Measurements from ENCODE around the gene LANCL2.

LANCL2 gene

GRCh38 chr7:55367283-55367840, 2.2 kb downstream of the LANCL2 start:
- Mint-ChIP-seq H3K27me3 (no peaks in the 10 kb centered on the region), H3K9me3 (no peaks in the 10 kb centered on the region), H3K4me3 (peak overlapping the region; percentile 94 to 97), H3K36me3 (ENCODE audit: insufficient read depth) (peaks cover 21% of the 10 kb centered on the region), H3K4me1 (ENCODE audit: low read depth in 2 of 2) (peaks cover 24 to 28% of the 10 kb centered on the region in 2 donors), H3K27ac (peak overlapping the region; percentile 99)
- ATAC-seq (replicated peaks) (no peak), DNase-seq (no peak)

GRCh38 chr7:55369427-55370400, 4.6 kb downstream of the LANCL2 start:
- H3K9me3 Mint-ChIP-seq: no peaks in the 10 kb centered on the region
- DNase-seq (no peak), ATAC-seq (replicated peaks) (no peak)
- H3K36me3 Mint-ChIP-seq (ENCODE audit: insufficient read depth): peaks cover 21% of the 10 kb centered on the region
- peak overlapping the region in 1 of 2 donors; percentile 28 for H3K27ac Mint-ChIP-seq
- H3K4me3 Mint-ChIP-seq: no peak overlapping the region
- H3K4me1 Mint-ChIP-seq (ENCODE audit: low read depth in 2 of 2): peaks cover 21 to 25% of the 10 kb centered on the region in 2 donors
- no peaks in the 10 kb centered on the region for H3K27me3 Mint-ChIP-seq

- H3K36me3 Mint-ChIP-seq (ENCODE audit: insufficient read depth): no peaks in the 10 kb centered on the region
- no peaks in the 10 kb centered on the region for H3K27me3 Mint-ChIP-seq
- no peaks in the 10 kb centered on the region for H3K9me3 Mint-ChIP-seq
- H3K4me1 Mint-ChIP-seq (ENCODE audit: low read depth in 2 of 2): peaks cover 3 to 4% of the 10 kb centered on the region in 2 donors
- no peak for ATAC-seq (replicated peaks)
- no peak for DNase-seq
- no peak overlapping the region for H3K27ac Mint-ChIP-seq
- no peak overlapping the region for H3K4me3 Mint-ChIP-seq
Observed at GRCh38 chr7:55374213-55374612, 9.1 kb downstream of the LANCL2 start.

- Mint-ChIP-seq H3K4me3 (no peak overlapping the region), H3K27ac (no peak overlapping the region), H3K9me3 (no peaks in the 10 kb centered on the region), H3K27me3 (no peaks in the 10 kb centered on the region), H3K4me1 (ENCODE audit: low read depth in 2 of 2) (peaks cover 2 to 3% of the 10 kb centered on the region in 2 donors), H3K36me3 (ENCODE audit: insufficient read depth) (no peaks in the 10 kb centered on the region)
- ATAC-seq (replicated peaks) (no peak), DNase-seq (no peak)
Observed at GRCh38 chr7:55375237-55375636, 10.1 kb downstream of the LANCL2 start.

- Mint-ChIP-seq H3K4me3 (no peak overlapping the region), H3K27ac (peak overlapping the region in 1 of 2 donors; percentile 25), H3K9me3 (no peaks in the 10 kb centered on the region), H3K36me3 (ENCODE audit: insufficient read depth) (no peaks in the 10 kb centered on the region), H3K4me1 (ENCODE audit: low read depth in 2 of 2) (no peaks in the 10 kb centered on the region), H3K27me3 (no peaks in the 10 kb centered on the region)
- no peak for DNase-seq
- ATAC-seq (replicated peaks): no peak
Observed at GRCh38 chr7:55377162-55377817, 12.2 kb downstream of the LANCL2 start.

GRCh38 chr7:55379285-55379684, 14.1 kb downstream of the LANCL2 start:
- Mint-ChIP-seq H3K27me3 (no peaks in the 10 kb centered on the region), H3K36me3 (ENCODE audit: insufficient read depth) (no peaks in the 10 kb centered on the region), H3K27ac (no peak overlapping the region), H3K9me3 (peaks cover 0 to 3% of the 10 kb centered on the region in 2 donors), H3K4me1 (ENCODE audit: low read depth in 2 of 2) (no peaks in the 10 kb centered on the region), H3K4me3 (no peak overlapping the region)
- ATAC-seq (replicated peaks): no peak
- DNase-seq: no peak

- no peak for DNase-seq
- Mint-ChIP-seq H3K27ac (no peak overlapping the region), H3K9me3 (peaks cover 0 to 5% of the 10 kb centered on the region in 2 donors), H3K4me1 (ENCODE audit: low read depth in 2 of 2) (no peaks in the 10 kb centered on the region), H3K4me3 (no peak overlapping the region), H3K36me3 (ENCODE audit: insufficient read depth) (peaks cover 4% of the 10 kb centered on the region), H3K27me3 (no peaks in the 10 kb centered on the region)
- ATAC-seq (replicated peaks): no peak
Observed at GRCh38 chr7:55381189-55381588, 16.1 kb downstream of the LANCL2 start.

- peak overlapping the region in 1 of 2 donors; percentile 53 for H3K27ac Mint-ChIP-seq
- H3K27me3 Mint-ChIP-seq: no peaks in the 10 kb centered on the region
- no peak overlapping the region for H3K4me3 Mint-ChIP-seq
- peaks cover 4% of the 10 kb centered on the region for H3K36me3 Mint-ChIP-seq (ENCODE audit: insufficient read depth)
- H3K4me1 Mint-ChIP-seq (ENCODE audit: low read depth in 2 of 2): peaks cover 0 to 2% of the 10 kb centered on the region in 2 donors
- ATAC-seq (replicated peaks) (no peak), DNase-seq (no peak)
- peaks cover 4 to 7% of the 10 kb centered on the region in 2 donors for H3K9me3 Mint-ChIP-seq
Observed at GRCh38 chr7:55381696-55382095, 16.6 kb downstream of the LANCL2 start.

GRCh38 chr7:55382251-55382650, 17.1 kb downstream of the LANCL2 start:
- H3K9me3 Mint-ChIP-seq: peaks cover 8 to 9% of the 10 kb centered on the region in 2 donors
- peak overlapping the region in 1 of 2 donors; percentile 53 for H3K27ac Mint-ChIP-seq
- H3K4me1 Mint-ChIP-seq (ENCODE audit: low read depth in 2 of 2): peaks cover 0 to 6% of the 10 kb centered on the region in 2 donors
- no peak for ATAC-seq (replicated peaks)
- H3K27me3 Mint-ChIP-seq: no peaks in the 10 kb centered on the region
- DNase-seq: no peak
- peaks cover 4% of the 10 kb centered on the region for H3K36me3 Mint-ChIP-seq (ENCODE audit: insufficient read depth)
- no peak overlapping the region for H3K4me3 Mint-ChIP-seq

GRCh38 chr7:55386541-55386940, 21.4 kb downstream of the LANCL2 start:
- no peak for ATAC-seq (replicated peaks)
- DNase-seq: no peak
- peaks cover 0 to 6% of the 10 kb centered on the region in 2 donors for H3K4me1 Mint-ChIP-seq (ENCODE audit: low read depth in 2 of 2)
- no peaks in the 10 kb centered on the region for H3K27me3 Mint-ChIP-seq
- H3K9me3 Mint-ChIP-seq: peaks cover 8 to 12% of the 10 kb centered on the region in 2 donors
- H3K27ac Mint-ChIP-seq: no peak overlapping the region
- peaks cover 4% of the 10 kb centered on the region for H3K36me3 Mint-ChIP-seq (ENCODE audit: insufficient read depth)
- no peak overlapping the region for H3K4me3 Mint-ChIP-seq

- Mint-ChIP-seq H3K4me3 (no peak overlapping the region), H3K27ac (no peak overlapping the region), H3K4me1 (ENCODE audit: low read depth in 2 of 2) (peaks cover 0 to 6% of the 10 kb centered on the region in 2 donors), H3K27me3 (no peaks in the 10 kb centered on the region), H3K9me3 (peaks cover 8 to 12% of the 10 kb centered on the region in 2 donors), H3K36me3 (ENCODE audit: insufficient read depth) (peaks cover 10% of the 10 kb centered on the region)
- no peak for DNase-seq
- no peak for ATAC-seq (replicated peaks)
Observed at GRCh38 chr7:55387062-55387965, 22.2 kb downstream of the LANCL2 start.

GRCh38 chr7:55396233-55396785, 31.2 kb downstream of the LANCL2 start:
- DNase-seq (no peak), ATAC-seq (replicated peaks) (no peak)
- no peaks in the 10 kb centered on the region for H3K4me1 Mint-ChIP-seq (ENCODE audit: low read depth in 2 of 2)
- no peak overlapping the region for H3K4me3 Mint-ChIP-seq
- H3K27me3 Mint-ChIP-seq: no peaks in the 10 kb centered on the region
- H3K36me3 Mint-ChIP-seq (ENCODE audit: insufficient read depth): peaks cover 18% of the 10 kb centered on the region
- H3K27ac Mint-ChIP-seq: no peak overlapping the region
- no peaks in the 10 kb centered on the region for H3K9me3 Mint-ChIP-seq
